ENCODE results near the gene PRSS57.

PRSS57 gene

GRCh38 chr19:694481-695351 is 536 bp downstream of the PRSS57 start:
- DNase-seq (ENCODE audit: low read depth in 3 of 3): no peak

GRCh38 chr19:690203-690602 is 5.0 kb downstream of the PRSS57 start:
- no peak for DNase-seq (ENCODE audit: low read depth in 3 of 3)

GRCh38 chr19:688992-689391 is 6.3 kb downstream of the PRSS57 start:
- no peak for DNase-seq (ENCODE audit: low read depth in 3 of 3)

GRCh38 chr19:688214-688613 is 7.0 kb downstream of the PRSS57 start:
- no peak for DNase-seq (ENCODE audit: low read depth in 3 of 3)

GRCh38 chr19:687569-688166 is 7.6 kb downstream of the PRSS57 start:
- no peak for DNase-seq (ENCODE audit: low read depth in 3 of 3)

GRCh38 chr19:686589-687297 is 8.5 kb downstream of the PRSS57 start:
- DNase-seq (ENCODE audit: low read depth in 3 of 3): no peak

- DNase-seq (ENCODE audit: low read depth in 3 of 3): no peak
Observed at GRCh38 chr19:685454-685931, 9.8 kb downstream of the PRSS57 start.

GRCh38 chr19:682678-683320 is 12.5 kb downstream of the PRSS57 start:
- DNase-seq (ENCODE audit: low read depth in 3 of 3): no peak

- DNase-seq (ENCODE audit: low read depth in 3 of 3): peak in 1 of 3 experiments; percentile 91
Observed at GRCh38 chr19:681029-682019, 13.9 kb downstream of the PRSS57 start.

GRCh38 chr19:680287-681028 is 14.8 kb downstream of the PRSS57 start:
- peak; percentile 99 to 100 (median 99) for DNase-seq (ENCODE audit: low read depth in 3 of 3)

GRCh38 chr19:679418-680286 is 15.6 kb downstream of the PRSS57 start:
- no peak for DNase-seq (ENCODE audit: low read depth in 3 of 3)

- no peak for DNase-seq (ENCODE audit: low read depth in 3 of 3)
Observed at GRCh38 chr19:678791-679388, 16.4 kb downstream of the PRSS57 start.

- DNase-seq (ENCODE audit: low read depth in 3 of 3): no peak
Observed at GRCh38 chr19:677601-678436, 17.4 kb downstream of the PRSS57 start.

GRCh38 chr19:677201-677600 is 18.1 kb downstream of the PRSS57 start:
- no peak for DNase-seq (ENCODE audit: low read depth in 3 of 3)

- DNase-seq (ENCODE audit: low read depth in 3 of 3): no peak
Observed at GRCh38 chr19:676339-677105, 18.7 kb downstream of the PRSS57 start, which contains the start of gene FSTL3. Gene FSTL3, plus strand, starts transcription at chr19:676392. Its CDS starts 32 bp downstream, at chr19:676424.

- DNase-seq (ENCODE audit: low read depth in 3 of 3): no peak
Observed at GRCh38 chr19:676007-676338, 19.3 kb downstream of the PRSS57 start.
